GM12878 (cell line): ENCODE data around the gene CTBP1.

Experiments
- CREB1 ChIP-seq: IDR thresholded peaks from 2 replicates; pipeline ENCODE4 v1.6.1; 2012; ENCODE audit warnings: low read depth, mild to moderate bottlenecking, inconsistent platforms
- CTCF ChIP-seq, 3 experiments: IDR thresholded peaks in 2 of 3; conservative IDR thresholded peaks in 1 of 3; 2 replicates each; pipeline ENCODE4 v1.5.1; 2011; ENCODE audit warnings: low read depth in 3 of 3, low read length in 3 of 3, mild to moderate bottlenecking in 3 of 3, control low read depth in 2 of 3, moderate library complexity in 2 of 3, inconsistent platforms in 1 of 3, mixed read lengths in 1 of 3; ENCODE audit not compliant: control insufficient read depth in 2 of 3, insufficient read depth in 1 of 3; ENCODE audit errors: extremely low read depth in 1 of 3
- EGR1 ChIP-seq, 2 experiments: IDR thresholded peaks; 1 replicate in 1 of 2; 2 replicates in 1 of 2; pipeline ENCODE4 v1.6.1; 2011 to 2012; ENCODE audit warnings: low read depth in 2 of 2, low read length in 2 of 2, borderline replicate concordance in 1 of 2, mild to moderate bottlenecking in 1 of 2, moderate library complexity in 1 of 2
- EZH2 ChIP-seq: IDR thresholded peaks from 2 replicates; pipeline ENCODE4 v1.6.1; 2012; ENCODE audit warnings: low read depth, mild to moderate bottlenecking, control low read depth, inconsistent platforms, low read length, borderline replicate concordance; ENCODE audit not compliant: control insufficient read depth
- FOXM1 ChIP-seq: IDR thresholded peaks from 2 replicates; pipeline ENCODE4 v1.6.1; 2012; ENCODE audit warnings: low read depth, mild to moderate bottlenecking, inconsistent platforms, low read length, moderate library complexity
- IRF3 ChIP-seq: fragments of 450-650 bp; IDR thresholded peaks from 2 replicates; pipeline ENCODE4 v1.6.1; 2014; ENCODE audit warnings: mild to moderate bottlenecking
- JUND ChIP-seq: IDR thresholded peaks from 2 replicates; pipeline ENCODE4 v1.6.1; 2012; ENCODE audit warnings: low read depth, mild to moderate bottlenecking, low read length, improper control_type of control experiment, moderate library complexity
- MYC ChIP-seq: IDR thresholded peaks from 2 replicates; pipeline ENCODE4 v1.6.1; 2011; ENCODE audit warnings: mild to moderate bottlenecking, low read length, moderate library complexity, inconsistent platforms; ENCODE audit not compliant: insufficient read depth, insufficient replicate concordance, insufficient read length, severe bottlenecking
- NR2C2 ChIP-seq: IDR thresholded peaks from 2 replicates; pipeline ENCODE4 v1.6.1; 2011; ENCODE audit warnings: borderline replicate concordance, low read depth; ENCODE audit not compliant: control insufficient read depth, insufficient read length
- POLR2A ChIP-seq: IDR thresholded peaks from 2 replicates; pipeline ENCODE4 v1.6.1; 2011; ENCODE audit warnings: low read depth, mild to moderate bottlenecking, low read length
- REST ChIP-seq: IDR thresholded peaks from 2 replicates; pipeline ENCODE4 v1.6.1; 2012; ENCODE audit warnings: mild to moderate bottlenecking, low read depth, low read length
- SP1 ChIP-seq: IDR thresholded peaks from one replicate; pipeline ENCODE4 v1.6.1; 2011; ENCODE audit warnings: low read depth, low read length
- SREBF2 ChIP-seq: IDR thresholded peaks from 2 replicates; pipeline ENCODE4 v1.6.1; 2012; ENCODE audit warnings: mild to moderate bottlenecking, low read length

GRCh38 chr4:1234811-1235292, 14.1 kb downstream of the CTBP1 start:
- TF ChIP-seq POLR2A, result no peak; the same call in 1 of the 2 replicates
- no peak for TF ChIP-seq EGR1 (IDR thresholded peaks at IDR 0.05; ENCODE audit: borderline replicate concordance in 1 of 2, low read depth in 2 of 2, low read length in 2 of 2)
- no peak for TF ChIP-seq JUND
- no peak for TF ChIP-seq REST
- TF ChIP-seq CTCF (IDR thresholded peaks at IDR 0.05 in 2 of 3, conservative IDR thresholded peaks at IDR 0.05 in 1 of 3; ENCODE audit: control insufficient read depth in 2 of 3, extremely low read depth in 1 of 3, insufficient read depth in 1 of 3, low read depth in 3 of 3, low read length in 3 of 3), result no peak
- no peak for TF ChIP-seq CREB1
- TF ChIP-seq MYC, result no peak
- TF ChIP-seq SREBF2, result no peak
- no peak for TF ChIP-seq IRF3
- TF ChIP-seq EZH2, result no peak
- no peak for TF ChIP-seq NR2C2
- no peak for TF ChIP-seq SP1
- TF ChIP-seq FOXM1, result no peak
